GM23338 (cell line): Measurements from ENCODE around the gene LEO1. TPM values are rescaled to one million over a fixed set of nuclear protein-coding genes. Genes with fewer than 3 reads are reported as not detected.
A peak's percentile ranks its signal among the peaks of the same experiment; 100 is the strongest.

Experiments
- ATAC-seq: fragments of 200-7000 bp; cut with Tn5 transposase; 3 replicates; pipeline ENCODE4 v1.9.1; 2020
- DNase-seq: peaks from one replicate; pipeline ENCODE4 v3.0.0-alpha.2; 2015; ENCODE audit warnings: low spot score
- H2AFZ ChIP-seq: fragments of 200-600 bp; sonication (generic); 2 replicates; pipeline ENCODE4 v1.8.0; 2016; ENCODE audit warnings: antibody characterized with exemption, mild to moderate bottlenecking, moderate library complexity
- H3F3A ChIP-seq: fragments of 200-600 bp; sonication (generic); replicated peaks from 2 replicates; pipeline ENCODE4 v1.8.0; 2017; ENCODE audit warnings: antibody characterized with exemption, mixed run types, low read depth
- H3K27ac ChIP-seq: fragments of 200-600 bp; sonication (generic); 2 replicates; pipeline ENCODE4 v1.6.1; 2016; ENCODE audit warnings: low read depth
- H3K27me3 ChIP-seq: fragments of 200-600 bp; sonication (generic); 2 replicates; pipeline ENCODE4 v1.8.0; 2016; ENCODE audit warnings: mild to moderate bottlenecking, mixed run types, moderate library complexity; ENCODE audit not compliant: insufficient read depth
- H3K36me3 ChIP-seq: fragments of 200-600 bp; sonication (generic); 2 replicates; pipeline ENCODE4 v1.8.0; 2016; ENCODE audit warnings: mild to moderate bottlenecking; ENCODE audit not compliant: insufficient read depth
- H3K4me1 ChIP-seq: fragments of 200-600 bp; sonication (generic); 2 replicates; pipeline ENCODE4 v1.8.0; 2016; ENCODE audit warnings: mild to moderate bottlenecking, moderate library complexity; ENCODE audit not compliant: insufficient read depth
- H3K4me2 ChIP-seq: fragments of 200-600 bp; sonication (generic); 2 replicates; pipeline ENCODE4 v1.7.1; 2017; ENCODE audit warnings: mixed run types
- H3K4me3 ChIP-seq: fragments of 200-600 bp; sonication (generic); 2 replicates; pipeline ENCODE4 v1.6.1; 2016; ENCODE audit warnings: mixed run types
- H3K79me2 ChIP-seq: fragments of 200-600 bp; sonication (generic); replicated peaks from 2 replicates; pipeline ENCODE4 v1.8.0; 2017; ENCODE audit warnings: mild to moderate bottlenecking; ENCODE audit not compliant: insufficient read depth
- H3K9me2 ChIP-seq: fragments of 200-600 bp; sonication (generic); 2 replicates; pipeline ENCODE4 v1.8.0; 2017; ENCODE audit not compliant: insufficient read depth
- H4K20me1 ChIP-seq: fragments of 200-600 bp; sonication (generic); replicated peaks from 2 replicates; pipeline ENCODE4 v1.8.0; 2017; ENCODE audit warnings: mild to moderate bottlenecking; ENCODE audit not compliant: insufficient read depth
- H3K27ac Mint-ChIP-seq: 2 replicates; pipeline ENCODE4 v1.8.0; 2020; ENCODE audit warnings: inconsistent platforms, mild to moderate bottlenecking, moderate library complexity, mixed read lengths
- H3K27me3 Mint-ChIP-seq: 3 replicates; pipeline ENCODE4 v1.8.0; 2022; ENCODE audit warnings: low read depth, mild to moderate bottlenecking, moderate library complexity, mixed read lengths, inconsistent platforms; ENCODE audit not compliant: insufficient read depth, poor library complexity
- H3K36me3 Mint-ChIP-seq: 3 replicates; pipeline ENCODE4 v1.8.0; 2021; ENCODE audit warnings: low read depth, mild to moderate bottlenecking, inconsistent platforms, moderate library complexity, mixed read lengths
- H3K4me1 Mint-ChIP-seq: 3 replicates; pipeline ENCODE4 v1.8.0; 2020; ENCODE audit warnings: mild to moderate bottlenecking, inconsistent platforms, mixed read lengths
- H3K4me3 Mint-ChIP-seq: 3 replicates; pipeline ENCODE4 v1.8.0; 2021; ENCODE audit warnings: moderate library complexity, mild to moderate bottlenecking, inconsistent platforms, mixed read lengths
- H3K9me3 Mint-ChIP-seq: 3 replicates; pipeline ENCODE4 v1.8.0; 2020; ENCODE audit warnings: moderate library complexity, mild to moderate bottlenecking, inconsistent platforms, mixed read lengths
- CREB1 ChIP-seq: fragments of 250-450 bp; sonication (Bioruptor Pico); IDR thresholded peaks from 2 replicates; pipeline ENCODE4 v1.5.0; 2020; ENCODE audit warnings: low read depth, mild to moderate bottlenecking, moderate library complexity
- CTCF ChIP-seq, 2 experiments: fragments of 200-600 bp in 1 of 2; sonication (generic) in 1 of 2; conservative IDR thresholded peaks; 2 replicates each; pipeline versions ENCODE4 v1.5.1 to v1.6.1; 2016 to 2017; ENCODE audit warnings: antibody characterized with exemption in 2 of 2, low read depth in 2 of 2, mild to moderate bottlenecking in 2 of 2, moderate library complexity in 1 of 2
- ZNF114 ChIP-seq: fragments of 250-450 bp; sonication (Bioruptor Pico); IDR thresholded peaks from 2 replicates; pipeline ENCODE4 v1.5.0; 2020; ENCODE audit warnings: mild to moderate bottlenecking, moderate library complexity
- ZNF331 ChIP-seq: fragments of 250-450 bp; sonication (Bioruptor Pico); IDR thresholded peaks from 2 replicates; pipeline ENCODE4 v1.5.0; 2020; ENCODE audit warnings: low read depth, mild to moderate bottlenecking, moderate library complexity
- ZNF462 ChIP-seq: fragments of 250-450 bp; sonication (Bioruptor Pico); IDR thresholded peaks from 2 replicates; pipeline ENCODE4 v1.5.0; 2020; ENCODE audit warnings: mild to moderate bottlenecking, moderate library complexity
- polyA plus RNA-seq: library from polyadenylated mRNA; unstranded; fragments of >200 nt; fragmentation: Nextera tagmentation; extraction: Ambion mirVana; gene quantifications from 2 replicates; pipeline ENCODE4 v1.2.1, GENCODE V29; 2016
- small RNA-seq: library from RNA; depleted of rRNA; stranded (forward); fragments of <200 nt; gene quantifications from one replicate; pipeline ENCODE3, GENCODE V24; 2014; ENCODE audit warnings: low replicate concordance
- total RNA-seq: library from RNA; depleted of rRNA; stranded (reverse); fragments of >200 nt; shearing (Covaris generic); gene quantifications from 2 replicates; pipeline ENCODE4 v1.2.3, GENCODE V29; 2014; rRNA removed

Gene LEO1
- total and polyA plus RNA-seq, 2 experiments from 2014 or later = 41.4 to 55.6 TPM

GRCh38 chr15:51888593-51889195 is 82.9 kb downstream of the LEO1 start:
- no peak for TF ChIP-seq CREB1
- no peak for TF ChIP-seq ZNF331 (CRISPR knock-in tag)
- TF ChIP-seq ZNF114 = no peak
- TF ChIP-seq ZNF462 = no peak
- peak; percentile 56 to 93 for TF ChIP-seq CTCF (conservative IDR thresholded peaks at IDR 0.05; ENCODE audit: low read depth in 2 of 2)
- no peaks in the 10 kb centered on the region for H3K4me1 ChIP-seq
- Mint-ChIP-seq H3K9me3 (peaks cover 15% of the 10 kb centered on the region), H3K4me1 (no peaks in the 10 kb centered on the region), H3K4me3 (no peak overlapping the region), H3K27ac (no peak overlapping the region; the same call in 1 of the 2 replicates), H3K36me3 (peaks cover 24% of the 10 kb centered on the region), H3K27me3 (peaks cover 4% of the 10 kb centered on the region)
- no peaks in the 10 kb centered on the region for H3K79me2 ChIP-seq
- H3K36me3 ChIP-seq = no peaks in the 10 kb centered on the region
- no peaks in the 10 kb centered on the region for H3K27me3 ChIP-seq
- no peak overlapping the region for H2AFZ ChIP-seq
- H3K9me2 ChIP-seq = no peaks in the 10 kb centered on the region
- H3K4me3 ChIP-seq = no peak overlapping the region
- H3F3A ChIP-seq = no peaks in the 10 kb centered on the region
- H3K4me2 ChIP-seq = no peak overlapping the region
- ATAC-seq (no peak), DNase-seq (peak; percentile 55)
- H4K20me1 ChIP-seq = no peaks in the 10 kb centered on the region
- H3K27ac ChIP-seq = no peak overlapping the region

Small RNA genes lying within 50 kb of the gene (small RNA-seq; reads per million reads assigned to genes)
- gene RNU6-90P = not detected

Other genes with a start within 250 kb of the LEO1 start
- gene LYSMD2, start 234.1 kb downstream of the LEO1 start, total RNA-seq = 5.4 and 7.2 TPM in 2 replicates
- gene LYSMD2, start 234.1 kb downstream of the LEO1 start, polyA plus RNA-seq = 5.1 and 5.9 TPM in 2 replicates
- 5.9 and 7.4 TPM in 2 replicates for gene TMOD2, start 220.2 kb downstream of the LEO1 start, total RNA-seq
- gene TMOD2, start 220.2 kb downstream of the LEO1 start, polyA plus RNA-seq = 2.8 and 3.0 TPM in 2 replicates
- 22.1 and 26.1 TPM in 2 replicates for gene TMOD3, start 142.1 kb downstream of the LEO1 start, total RNA-seq
- gene TMOD3, start 142.1 kb downstream of the LEO1 start, polyA plus RNA-seq = 23.4 and 29.9 TPM in 2 replicates
- gene MAPK6, start 47.4 kb upstream of the LEO1 start, total RNA-seq = 92.3 and 94.9 TPM in 2 replicates
- gene MAPK6, start 47.4 kb upstream of the LEO1 start, polyA plus RNA-seq = 40.9 and 43.5 TPM in 2 replicates
- gene BCL2L10, start 141.0 kb upstream of the LEO1 start, total RNA-seq = 1.6 and 3.3 TPM in 2 replicates
- 1.9 and 4.3 TPM in 2 replicates for gene BCL2L10, start 141.0 kb upstream of the LEO1 start, polyA plus RNA-seq
- gene GNB5, start 219.6 kb upstream of the LEO1 start, total RNA-seq = 40.8 and 68.3 TPM in 2 replicates
- 20.1 and 23.0 TPM in 2 replicates for gene GNB5, start 219.6 kb upstream of the LEO1 start, polyA plus RNA-seq